Smooth muscle cell (in vitro differentiated cells): ENCODE results near the gene VIM. TPM values are rescaled to one million over a fixed set of nuclear protein-coding genes. Genes with fewer than 3 reads are reported as not detected.
A peak's percentile ranks its signal among the peaks of the same experiment; 100 is the strongest.

ENCODE experiments used
- DNase-seq: peaks from one replicate; lab custom pipeline; 2025; ENCODE audit not compliant: unreplicated experiment; lab: John Stamatoyannopoulos, UW
- H2AFZ ChIP-seq: fragments of 200-600 bp; sonication (generic); 2 replicates; pipeline ENCODE4 v1.6.0; 2016; ENCODE audit warnings: antibody characterized with exemption, low read depth, mild to moderate bottlenecking
- H3F3A ChIP-seq: fragments of 200-600 bp; sonication (generic); 2 replicates; pipeline ENCODE4 v1.6.0; 2017; ENCODE audit warnings: antibody characterized with exemption, low read depth
- H3K27ac ChIP-seq: fragments of 200-600 bp; sonication (generic); 2 replicates; pipeline ENCODE4 v1.5.1; 2016; ENCODE audit warnings: low read depth, mild to moderate bottlenecking
- H3K27me3 ChIP-seq: fragments of 200-600 bp; sonication (generic); 2 replicates; pipeline ENCODE4 v1.6.1; 2016; ENCODE audit warnings: low read depth, mild to moderate bottlenecking
- H3K36me3 ChIP-seq: fragments of 200-600 bp; sonication (generic); 2 replicates; pipeline ENCODE4 v1.5.1; 2016; ENCODE audit warnings: low read depth
- H3K4me1 ChIP-seq: fragments of 200-600 bp; sonication (generic); 2 replicates; pipeline ENCODE4 v1.5.1; 2016; ENCODE audit warnings: low read depth
- H3K4me2 ChIP-seq: fragments of 200-600 bp; sonication (generic); 2 replicates; pipeline ENCODE4 v1.6.0; 2016; ENCODE audit warnings: mild to moderate bottlenecking
- H3K4me3 ChIP-seq: fragments of 200-600 bp; sonication (generic); 2 replicates; pipeline ENCODE4 v1.5.1; 2016; ENCODE audit warnings: mild to moderate bottlenecking
- H3K79me2 ChIP-seq: fragments of 200-600 bp; sonication (generic); 2 replicates; pipeline ENCODE4 v1.6.0; 2016; ENCODE audit warnings: low read depth, mild to moderate bottlenecking
- H3K9ac ChIP-seq: fragments of 200-600 bp; sonication (generic); 2 replicates; pipeline ENCODE4 v1.6.0; 2016; ENCODE audit warnings: low read depth
- H3K9me3 ChIP-seq: fragments of 200-600 bp; sonication (generic); replicated peaks from 2 replicates; pipeline ENCODE4 v1.5.1; 2016; ENCODE audit warnings: low read depth
- H4K20me1 ChIP-seq: fragments of 200-600 bp; sonication (generic); 2 replicates; pipeline ENCODE4 v1.6.0; 2016; ENCODE audit warnings: low read depth
- WGBS: methylation state at CpG from one replicate; pipeline ENCODE4 v1.1.7; 2016; ENCODE audit warnings: low lambda C conversion rate; 5-methylcytosine and 5-hydroxymethylcytosine counted together
- polyA plus RNA-seq: library from polyadenylated mRNA; unstranded; fragments of >200 nt; fragmentation: Nextera tagmentation; extraction: Ambion mirVana; gene quantifications from 2 replicates; pipeline ENCODE4 v1.2.1, GENCODE V29; 2016
- total RNA-seq: library from RNA; depleted of rRNA; stranded (reverse); fragments of >200 nt; gene quantifications from 2 replicates; pipeline ENCODE4 v1.2.3, GENCODE V29; 2014
- TF ChIP-seq, protein P1 (sequence below): fragments of 200-600 bp; sonication (generic); IDR thresholded peaks from 2 replicates; pipeline ENCODE4 v1.5.1; 2017; ENCODE audit warnings: borderline replicate concordance, mild to moderate bottlenecking, antibody characterized with exemption; ENCODE audit not compliant: insufficient read depth, poor library complexity, severe bottlenecking

The VIM gene
- total and polyA plus RNA-seq, 2 experiments from 2014 or later = 3,198 to 6,093 TPM

DNA sequence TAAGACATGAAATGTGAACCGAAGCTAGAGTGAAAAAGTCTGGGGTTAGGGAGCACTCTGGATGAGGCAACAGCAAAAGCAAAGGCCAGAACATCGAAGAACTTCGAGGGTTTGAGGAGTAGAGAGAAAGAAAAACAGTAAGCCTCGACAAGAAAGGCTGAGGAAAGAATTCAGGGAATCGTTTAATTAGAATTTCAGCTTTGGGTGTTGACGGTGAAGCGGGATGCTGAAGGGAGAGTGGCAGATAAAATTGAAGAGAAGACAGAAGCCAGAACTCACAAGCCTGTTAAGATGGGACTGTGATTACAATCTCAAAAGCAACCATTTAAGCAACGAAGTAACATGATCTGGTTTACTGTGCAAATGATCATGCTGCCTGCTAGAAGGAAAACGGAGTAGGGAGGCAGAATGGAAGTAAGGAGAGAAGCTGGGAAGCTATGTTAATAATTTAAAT, 28.7 kb upstream of the VIM start:
- H3K4me1 ChIP-seq = peaks cover 33% of the 10 kb centered on the region
- under 1% methylated on average over 9 of the region's 9 CpGs for WGBS
- no peak for DNase-seq
- peak overlapping the region; percentile 92 for H3K9ac ChIP-seq
- H3K9me3 ChIP-seq = no peaks in the 10 kb centered on the region
- no peaks in the 10 kb centered on the region for H3K36me3 ChIP-seq
- TF ChIP-seq, protein P1, sequence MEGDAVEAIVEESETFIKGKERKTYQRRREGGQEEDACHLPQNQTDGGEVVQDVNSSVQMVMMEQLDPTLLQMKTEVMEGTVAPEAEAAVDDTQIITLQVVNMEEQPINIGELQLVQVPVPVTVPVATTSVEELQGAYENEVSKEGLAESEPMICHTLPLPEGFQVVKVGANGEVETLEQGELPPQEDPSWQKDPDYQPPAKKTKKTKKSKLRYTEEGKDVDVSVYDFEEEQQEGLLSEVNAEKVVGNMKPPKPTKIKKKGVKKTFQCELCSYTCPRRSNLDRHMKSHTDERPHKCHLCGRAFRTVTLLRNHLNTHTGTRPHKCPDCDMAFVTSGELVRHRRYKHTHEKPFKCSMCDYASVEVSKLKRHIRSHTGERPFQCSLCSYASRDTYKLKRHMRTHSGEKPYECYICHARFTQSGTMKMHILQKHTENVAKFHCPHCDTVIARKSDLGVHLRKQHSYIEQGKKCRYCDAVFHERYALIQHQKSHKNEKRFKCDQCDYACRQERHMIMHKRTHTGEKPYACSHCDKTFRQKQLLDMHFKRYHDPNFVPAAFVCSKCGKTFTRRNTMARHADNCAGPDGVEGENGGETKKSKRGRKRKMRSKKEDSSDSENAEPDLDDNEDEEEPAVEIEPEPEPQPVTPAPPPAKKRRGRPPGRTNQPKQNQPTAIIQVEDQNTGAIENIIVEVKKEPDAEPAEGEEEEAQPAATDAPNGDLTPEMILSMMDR = no peak
- H3K27me3 ChIP-seq = no peaks in the 10 kb centered on the region
- H4K20me1 ChIP-seq = no peaks in the 10 kb centered on the region
- H3F3A ChIP-seq = peaks cover 4% of the 10 kb centered on the region
- peak overlapping the region; percentile 55 for H3K4me3 ChIP-seq
- H2AFZ ChIP-seq = peak overlapping the region; percentile 82
- H3K4me2 ChIP-seq = peak overlapping the region; percentile 87
- peaks cover 9% of the 10 kb centered on the region for H3K79me2 ChIP-seq
- peak overlapping the region; percentile 99 for H3K27ac ChIP-seq

DNA sequence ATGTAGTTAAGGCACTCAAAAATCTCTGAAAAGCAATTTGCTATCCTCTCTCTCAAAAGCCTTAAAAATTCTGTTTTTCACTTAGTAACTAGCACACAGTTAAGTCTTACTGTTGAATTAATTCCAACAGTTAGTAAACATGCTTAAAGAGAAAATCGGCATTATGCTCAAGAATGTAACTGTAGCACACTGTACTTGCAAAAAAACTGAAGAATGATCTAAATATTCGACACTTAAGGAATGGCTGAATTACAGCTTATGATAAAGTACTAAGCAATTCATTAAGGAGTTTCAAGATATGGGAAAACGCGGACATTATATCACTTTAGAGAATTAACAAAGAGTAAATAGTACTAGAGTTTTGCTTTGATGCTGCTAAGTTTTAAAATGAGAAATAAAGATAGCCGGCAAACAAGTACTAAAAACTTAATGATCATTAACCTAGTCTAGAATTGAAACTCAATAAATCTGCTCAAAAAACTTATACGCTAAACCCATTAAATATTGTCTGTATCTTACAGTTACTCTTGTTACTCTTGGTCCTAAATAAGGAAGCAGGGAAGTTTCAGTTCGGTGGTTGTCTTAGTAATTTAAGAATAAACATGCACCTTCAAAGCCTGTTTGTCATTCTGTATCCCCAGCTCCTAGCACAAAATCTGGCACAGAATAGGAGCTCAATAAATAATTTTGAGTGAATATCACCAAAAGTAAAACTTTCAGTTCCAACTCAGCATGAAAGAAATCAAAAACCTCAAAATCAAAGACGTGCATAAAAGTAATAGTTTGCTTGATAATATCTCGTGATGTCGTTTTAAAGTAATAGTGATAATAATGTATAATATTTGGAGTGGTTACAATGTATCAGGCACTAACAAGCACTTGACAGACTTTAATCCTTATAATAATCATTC, 27.8 kb upstream of the VIM start:
- H4K20me1 ChIP-seq = no peaks in the 10 kb centered on the region
- TF ChIP-seq, protein P1 = no peak
- peaks cover 4% of the 10 kb centered on the region for H3F3A ChIP-seq
- H3K4me3 ChIP-seq = peak overlapping the region; percentile 55
- no peaks in the 10 kb centered on the region for H3K9me3 ChIP-seq
- no peaks in the 10 kb centered on the region for H3K36me3 ChIP-seq
- peak overlapping the region; percentile 99 for H3K27ac ChIP-seq
- WGBS = 30% methylated on average over 10 of the region's 10 CpGs
- H3K4me1 ChIP-seq = peaks cover 33% of the 10 kb centered on the region
- H3K9ac ChIP-seq = peak overlapping the region; percentile 92
- no peak for DNase-seq
- peak overlapping the region; percentile 87 for H3K4me2 ChIP-seq
- peak overlapping the region; percentile 82 for H2AFZ ChIP-seq
- peaks cover 5% of the 10 kb centered on the region for H3K79me2 ChIP-seq
- no peaks in the 10 kb centered on the region for H3K27me3 ChIP-seq

DNA sequence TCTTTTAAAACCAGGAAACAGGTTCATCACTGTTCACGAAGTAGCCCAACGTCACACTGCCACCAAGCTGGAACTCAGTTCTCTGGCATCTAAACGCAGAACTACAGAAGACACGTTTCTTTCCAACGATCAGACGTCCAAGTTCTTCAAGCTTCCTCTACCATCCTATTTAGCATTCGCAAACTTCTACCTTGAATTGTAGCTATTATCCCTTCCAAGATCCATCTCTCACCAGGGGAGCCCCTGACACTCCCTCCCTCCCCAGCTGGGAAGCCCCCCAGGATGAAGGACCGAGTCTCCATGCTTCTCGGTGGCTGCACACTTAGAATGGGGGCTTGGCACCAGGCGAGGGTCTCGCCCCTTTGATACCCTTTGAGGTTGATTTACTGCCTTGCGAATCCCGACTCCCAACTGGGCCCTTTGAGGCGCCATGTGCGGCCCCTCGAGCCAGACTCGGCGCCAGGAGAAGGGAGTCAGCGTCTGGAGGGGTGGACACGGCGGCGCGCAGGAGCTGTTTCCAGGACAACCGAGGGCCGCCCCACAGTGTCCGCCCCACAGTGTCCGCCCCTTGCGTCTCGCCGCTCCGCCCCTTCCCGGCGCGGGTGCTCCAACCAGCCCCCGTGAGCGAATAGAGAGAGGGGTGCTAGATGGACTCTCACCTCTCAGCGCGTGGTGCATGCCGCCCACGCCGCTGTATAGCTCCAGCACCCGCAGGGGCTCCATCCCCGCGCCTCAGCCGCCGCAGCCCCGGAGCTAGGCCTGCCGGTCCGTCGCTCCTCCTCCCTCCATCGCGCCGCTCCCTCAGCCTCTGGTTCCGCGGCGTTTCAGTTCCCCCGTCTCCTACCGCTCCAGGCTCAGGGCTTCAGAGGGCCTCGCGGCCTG, 26.9 kb upstream of the VIM start, which contains the start of gene TRDMT1:
TSS of gene TRDMT1 (minus strand) at position 761 of the 882 bp plus-strand sequence. CDS start at position 723, 38 bp downstream.
- no peaks in the 10 kb centered on the region for H3K36me3 ChIP-seq
- peak; percentile 66 for DNase-seq
- H3K9me3 ChIP-seq = no peaks in the 10 kb centered on the region
- H4K20me1 ChIP-seq = no peaks in the 10 kb centered on the region
- H2AFZ ChIP-seq = peak within 1 kb of the TSS; percentile 82
- H3K27ac ChIP-seq = peak within 1 kb of the TSS; percentile 99
- peak within 1 kb of the TSS; percentile 87 for H3K4me2 ChIP-seq
- TF ChIP-seq, protein P1 = no peak
- peaks cover 4% of the 10 kb centered on the region for H3F3A ChIP-seq
- H3K79me2 ChIP-seq = peaks cover 4% of the 10 kb centered on the region
- H3K27me3 ChIP-seq = no peaks in the 10 kb centered on the region
- peak within 1 kb of the TSS; percentile 55 for H3K4me3 ChIP-seq
- WGBS = under 1% methylated on average over 45 of the region's 60 CpGs
- peaks cover 33% of the 10 kb centered on the region for H3K4me1 ChIP-seq
- H3K9ac ChIP-seq = peak within 1 kb of the TSS; percentile 92
